NCI-H128 (cell line): ENCODE data around the gene SLAMF1.
"Not testable (repeated sequence)": the region's sequence is repeated elsewhere in the genome, so short reads cannot be mapped to it uniquely, and the experiment has no call there.

Source experiments
- DNase-seq: peaks from one replicate; lab custom pipeline; 2025; ENCODE audit not compliant: unreplicated experiment; lab: John Stamatoyannopoulos, UW

SLAMF1 gene, protein sequence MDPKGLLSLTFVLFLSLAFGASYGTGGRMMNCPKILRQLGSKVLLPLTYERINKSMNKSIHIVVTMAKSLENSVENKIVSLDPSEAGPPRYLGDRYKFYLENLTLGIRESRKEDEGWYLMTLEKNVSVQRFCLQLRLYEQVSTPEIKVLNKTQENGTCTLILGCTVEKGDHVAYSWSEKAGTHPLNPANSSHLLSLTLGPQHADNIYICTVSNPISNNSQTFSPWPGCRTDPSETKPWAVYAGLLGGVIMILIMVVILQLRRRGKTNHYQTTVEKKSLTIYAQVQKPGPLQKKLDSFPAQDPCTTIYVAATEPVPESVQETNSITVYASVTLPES

DNA sequence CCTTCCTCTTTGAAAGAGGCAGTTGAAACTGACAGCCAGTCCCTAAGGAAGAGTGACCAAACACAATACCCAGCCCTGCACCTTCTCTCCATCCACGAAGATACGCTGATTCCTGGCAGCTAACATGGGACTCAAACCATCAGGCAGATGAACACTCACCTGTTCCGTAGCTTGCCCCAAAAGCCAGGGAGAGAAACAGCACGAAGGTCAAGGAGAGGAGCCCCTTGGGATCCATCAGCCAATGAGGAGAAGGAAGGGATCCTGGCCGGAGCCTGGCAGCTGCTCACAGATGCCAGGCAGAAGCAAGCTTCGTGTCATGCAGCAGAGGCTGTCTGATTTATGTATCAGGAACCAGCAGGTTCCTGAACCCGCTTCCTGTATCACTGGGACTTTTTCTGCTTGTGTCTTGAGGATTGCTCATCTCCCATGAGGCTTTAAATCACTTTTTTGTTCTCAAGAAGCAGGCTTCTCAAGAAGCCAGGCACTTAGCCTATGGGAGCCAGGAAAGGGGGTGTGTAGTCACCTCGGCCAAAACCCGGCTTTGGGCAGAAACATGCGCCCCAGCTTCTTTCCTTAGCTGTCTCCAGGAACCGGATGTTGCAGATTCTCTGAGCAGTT is at the start of gene SLAMF1:
Gene SLAMF1, minus strand, starts transcription at position 334 of the 618 bp plus-strand sequence. Its CDS starts 99 bp downstream, at position 235.
- no peak for DNase-seq

DNA sequence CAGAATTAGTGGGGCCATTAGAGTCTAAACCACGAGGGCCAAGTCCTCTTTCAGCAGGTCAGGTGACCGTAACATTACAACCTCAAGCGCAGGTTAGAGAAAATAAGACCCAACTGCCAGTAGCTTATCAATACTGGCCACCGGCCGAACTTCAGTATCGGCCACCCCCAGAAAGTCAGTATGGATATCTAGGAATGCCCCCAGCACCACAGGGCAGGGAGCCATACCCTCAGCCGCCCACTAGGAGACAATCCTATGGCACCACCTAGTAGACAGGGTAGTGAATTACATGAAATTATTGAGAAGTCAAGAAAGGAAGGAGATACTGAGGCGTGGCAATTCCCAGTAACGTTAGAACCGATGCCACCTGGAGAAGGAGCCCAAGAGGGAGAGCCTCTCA is 45.5 kb upstream of the SLAMF1 start:
- DNase-seq = not testable (repeated sequence)

DNA sequence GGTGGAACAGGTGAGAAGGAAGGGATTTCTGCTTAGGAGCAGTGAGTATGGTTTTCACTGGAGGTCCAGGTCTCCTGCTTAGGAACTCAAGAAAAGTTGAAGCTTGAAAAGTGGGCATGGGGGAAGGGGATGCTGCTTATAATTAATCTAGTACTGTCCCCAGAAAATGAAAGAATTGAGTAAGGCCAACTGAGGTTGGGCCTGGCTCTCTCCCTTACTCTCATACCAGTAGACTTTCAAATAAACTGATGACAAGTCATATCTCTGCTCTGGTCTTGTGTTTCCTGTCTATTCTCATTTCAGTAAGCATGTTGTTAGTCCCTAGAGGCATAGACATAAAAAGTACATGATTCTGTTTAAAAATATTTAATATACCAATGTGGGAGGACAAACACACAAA is 38.4 kb upstream of the SLAMF1 start:
- DNase-seq = no peak

DNA sequence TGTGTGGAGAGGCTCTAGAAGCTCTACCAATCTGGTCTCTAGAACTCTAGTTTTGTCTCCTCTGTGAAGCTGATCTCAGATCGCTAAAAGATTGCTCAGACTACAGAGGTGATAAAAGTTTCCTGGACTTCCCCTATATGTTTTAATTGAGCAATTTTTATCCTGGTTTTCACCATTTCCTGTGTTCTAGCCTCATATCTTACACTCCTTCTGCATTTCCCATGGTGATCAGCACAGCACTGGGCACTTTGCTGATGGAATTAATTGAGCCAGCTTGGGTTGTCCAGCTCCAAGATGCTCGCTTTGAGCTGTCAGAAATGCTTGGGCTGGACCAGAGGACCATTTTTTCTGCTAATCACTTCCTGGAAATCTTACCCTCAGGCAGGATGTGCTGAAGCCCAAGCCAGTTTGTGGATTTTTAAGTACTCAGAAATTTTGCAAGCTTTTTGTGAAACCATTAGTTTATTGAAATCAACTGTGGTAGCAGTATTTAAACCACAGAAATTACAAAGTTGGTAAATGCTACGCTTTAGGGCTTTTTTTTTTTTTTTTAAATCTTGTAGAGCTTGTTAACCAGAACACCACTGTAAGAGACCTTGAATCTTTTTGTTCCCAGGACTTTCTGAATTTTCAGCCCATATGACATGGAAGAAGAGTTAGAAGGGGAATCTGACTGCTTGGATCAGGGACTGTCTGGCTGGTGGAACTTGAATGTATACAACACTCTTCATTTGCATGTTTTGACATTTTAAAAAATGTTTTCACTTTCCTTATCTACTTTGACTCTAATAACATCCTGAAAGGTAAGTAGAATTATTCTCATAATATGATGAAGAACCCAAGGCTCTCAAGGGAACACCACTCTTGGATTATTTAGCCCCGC is 36.4 kb upstream of the SLAMF1 start:
- DNase-seq = no peak

DNA sequence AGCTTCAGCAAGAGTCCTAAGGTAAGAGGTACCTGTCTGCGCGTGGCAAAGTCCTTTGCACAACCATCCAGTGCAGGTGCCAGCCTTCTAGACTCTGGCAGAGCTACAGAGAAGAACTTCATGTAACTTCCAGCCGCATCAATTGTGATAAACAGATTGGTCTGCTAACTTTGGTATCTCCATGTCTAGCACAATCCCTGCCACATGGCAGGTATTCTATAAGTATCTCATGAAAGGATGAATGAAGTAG is 35.0 kb upstream of the SLAMF1 start:
- no peak for DNase-seq

DNA sequence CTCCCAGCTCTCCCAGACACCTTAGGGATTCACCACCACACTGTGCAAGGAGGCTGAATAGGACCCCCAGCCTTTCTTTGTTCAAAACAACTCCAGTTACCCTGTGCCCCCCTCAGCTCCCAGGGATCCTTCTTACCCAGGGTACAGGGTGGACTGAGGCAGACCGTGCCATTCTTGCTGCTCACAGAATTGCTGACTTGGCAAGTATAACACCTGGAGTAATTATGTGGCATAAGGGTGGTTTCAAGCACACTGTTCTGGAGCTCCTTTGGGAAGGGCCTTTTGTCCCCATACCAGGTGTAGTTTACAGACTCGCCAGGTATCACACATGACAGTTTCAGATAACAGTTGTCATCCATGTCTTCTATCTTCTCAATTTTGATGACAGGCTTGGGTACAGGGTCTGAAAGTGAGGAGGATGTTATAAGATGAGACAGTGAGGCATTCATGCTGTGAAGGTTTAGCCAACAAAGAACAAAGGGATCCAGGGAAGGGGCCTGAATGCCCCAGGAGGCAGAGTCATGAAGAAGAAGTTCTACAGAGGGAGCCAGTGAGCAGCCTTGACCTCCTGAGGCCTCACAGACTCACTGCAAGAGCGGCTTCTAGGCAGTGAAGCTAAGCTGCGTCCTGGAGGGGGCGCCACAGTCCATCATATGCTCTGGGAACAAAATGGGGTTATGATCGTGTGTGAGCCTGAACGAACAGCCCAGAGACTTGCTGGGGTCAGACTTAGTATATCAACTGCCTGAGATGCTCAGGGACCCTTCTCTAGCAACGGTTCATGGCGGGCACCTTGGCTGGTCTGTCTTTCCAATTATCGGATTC is 34.4 kb upstream of the SLAMF1 start:
- no peak for DNase-seq

DNA sequence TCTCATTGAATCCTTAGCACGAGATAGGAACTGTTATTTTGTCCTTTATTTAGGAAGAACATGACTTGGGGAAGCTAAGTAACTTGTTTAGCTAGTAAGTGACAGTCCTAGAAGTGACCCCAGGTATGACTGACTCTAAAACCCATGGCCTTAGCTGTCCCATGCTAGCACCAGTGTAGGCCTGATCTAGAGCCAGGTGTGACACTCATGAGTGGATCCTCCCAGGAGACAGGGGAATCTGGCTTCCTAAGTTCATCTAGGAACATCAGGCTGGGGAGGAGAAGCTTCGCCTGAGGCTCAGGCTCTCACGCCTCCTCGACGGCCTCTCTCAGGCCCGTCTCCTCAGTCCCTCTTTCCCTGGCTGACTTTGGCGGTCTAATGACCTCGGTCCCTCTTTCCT is 33.6 kb upstream of the SLAMF1 start:
- no peak for DNase-seq

DNA sequence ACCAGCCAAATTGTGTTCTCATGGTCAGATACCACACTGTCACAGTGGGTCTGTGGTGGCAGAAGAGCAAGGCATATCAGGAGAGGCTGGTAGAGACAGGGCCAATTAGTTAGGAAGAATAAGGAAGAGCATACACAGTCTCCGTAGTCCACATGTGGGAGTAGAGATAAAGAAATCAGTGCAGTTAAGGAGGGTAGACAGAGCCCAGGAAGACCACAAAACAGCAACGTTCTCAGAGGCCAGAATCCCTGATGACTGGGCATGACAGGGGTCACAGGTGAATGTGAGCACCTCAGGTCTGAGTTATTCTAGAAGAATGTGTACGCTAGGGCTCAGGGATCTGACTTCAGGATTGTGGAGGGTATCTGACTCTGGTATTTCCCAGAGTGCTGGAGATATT is 33.0 kb upstream of the SLAMF1 start:
- DNase-seq = no peak

DNA sequence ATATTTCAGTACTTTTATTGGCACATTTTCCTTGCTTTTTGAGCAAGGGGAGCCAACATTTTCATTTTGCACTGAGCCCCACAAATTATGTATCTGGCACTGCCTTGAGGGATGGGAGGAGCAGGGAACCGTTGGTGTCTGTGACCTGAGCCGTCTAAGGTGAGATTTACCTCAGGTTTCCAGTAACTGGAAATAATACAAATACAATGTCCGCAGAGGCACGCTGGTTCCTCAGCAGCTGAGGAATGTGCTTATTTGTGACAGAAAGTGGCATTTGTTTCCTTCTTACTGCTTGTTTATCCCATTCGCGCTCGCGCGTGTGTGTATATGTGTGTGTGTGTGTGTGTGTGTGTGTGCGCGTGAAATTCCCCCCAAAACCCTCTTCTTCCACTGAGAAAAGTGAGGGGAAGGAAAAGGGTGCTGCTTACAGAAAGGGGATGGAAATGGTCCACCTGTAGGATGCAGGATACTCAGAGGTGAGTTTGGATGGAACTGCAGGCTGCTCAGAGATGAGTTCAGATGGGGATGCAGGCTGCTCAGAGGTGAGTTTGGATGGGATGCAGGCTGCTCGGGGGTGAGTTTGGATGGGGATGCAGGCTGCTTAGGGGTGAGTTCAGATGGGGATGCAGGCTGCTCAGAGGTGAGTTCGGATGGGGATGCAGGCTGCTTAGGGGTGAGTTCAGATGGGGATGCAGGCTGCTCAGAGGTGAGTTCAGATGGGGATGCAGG is 30.2 kb upstream of the SLAMF1 start:
- no peak for DNase-seq

DNA sequence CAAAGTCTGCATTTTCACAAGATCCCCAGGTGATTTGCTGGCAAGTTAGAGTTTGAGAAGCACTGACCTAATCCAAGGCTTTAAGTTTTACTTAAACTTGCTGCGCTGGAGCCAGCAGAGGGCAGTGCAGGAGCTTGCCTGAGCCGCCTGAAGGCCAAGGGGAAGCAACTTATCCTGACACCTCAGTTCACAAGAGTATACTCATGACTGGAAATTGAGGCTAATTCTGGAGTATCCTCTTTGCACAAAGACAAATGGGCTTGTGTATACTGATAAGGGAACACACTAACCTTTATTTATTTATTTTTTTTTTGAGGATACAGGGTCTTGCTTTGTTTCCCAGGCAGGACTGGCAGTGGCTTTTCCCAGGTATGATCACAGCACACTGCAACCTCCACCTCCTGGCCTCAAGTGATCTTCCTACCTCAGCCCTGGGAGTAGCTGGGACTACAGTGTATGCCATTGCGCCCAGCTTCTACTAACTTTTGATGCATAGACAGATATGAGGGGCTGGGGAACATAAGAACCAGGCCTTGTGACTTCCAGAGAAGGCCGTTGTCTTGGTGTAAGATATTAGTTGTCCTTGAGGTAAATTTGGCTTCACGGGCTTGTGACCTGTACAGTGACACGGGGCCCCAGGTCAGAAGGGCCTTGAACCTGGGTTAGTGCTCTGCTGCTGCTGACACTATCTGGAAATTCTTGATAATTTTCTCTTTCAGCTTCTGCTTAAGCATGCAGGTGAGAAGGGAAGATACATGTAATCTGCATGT is 29.0 kb upstream of the SLAMF1 start:
- no peak for DNase-seq

DNA sequence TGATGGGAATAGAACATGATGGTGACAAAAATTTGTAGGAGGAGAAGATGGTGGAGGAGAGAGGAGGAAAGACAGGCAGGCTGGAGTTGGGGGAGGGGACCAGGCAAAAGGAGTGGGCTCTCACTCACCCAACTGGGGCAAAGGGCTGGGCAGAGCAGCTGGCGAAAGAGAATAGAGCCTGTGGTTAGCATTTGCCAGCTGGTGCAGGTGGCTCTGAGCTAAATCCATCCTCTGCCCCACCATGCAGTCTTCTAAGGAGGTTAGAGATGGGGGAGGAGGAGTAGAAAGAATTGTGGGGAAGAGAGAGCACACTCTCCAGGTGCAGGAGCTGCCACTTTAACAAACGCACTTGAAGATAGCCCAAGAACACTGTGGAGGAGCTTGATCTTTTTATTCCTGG is 27.6 kb upstream of the SLAMF1 start:
- DNase-seq = no peak

DNA sequence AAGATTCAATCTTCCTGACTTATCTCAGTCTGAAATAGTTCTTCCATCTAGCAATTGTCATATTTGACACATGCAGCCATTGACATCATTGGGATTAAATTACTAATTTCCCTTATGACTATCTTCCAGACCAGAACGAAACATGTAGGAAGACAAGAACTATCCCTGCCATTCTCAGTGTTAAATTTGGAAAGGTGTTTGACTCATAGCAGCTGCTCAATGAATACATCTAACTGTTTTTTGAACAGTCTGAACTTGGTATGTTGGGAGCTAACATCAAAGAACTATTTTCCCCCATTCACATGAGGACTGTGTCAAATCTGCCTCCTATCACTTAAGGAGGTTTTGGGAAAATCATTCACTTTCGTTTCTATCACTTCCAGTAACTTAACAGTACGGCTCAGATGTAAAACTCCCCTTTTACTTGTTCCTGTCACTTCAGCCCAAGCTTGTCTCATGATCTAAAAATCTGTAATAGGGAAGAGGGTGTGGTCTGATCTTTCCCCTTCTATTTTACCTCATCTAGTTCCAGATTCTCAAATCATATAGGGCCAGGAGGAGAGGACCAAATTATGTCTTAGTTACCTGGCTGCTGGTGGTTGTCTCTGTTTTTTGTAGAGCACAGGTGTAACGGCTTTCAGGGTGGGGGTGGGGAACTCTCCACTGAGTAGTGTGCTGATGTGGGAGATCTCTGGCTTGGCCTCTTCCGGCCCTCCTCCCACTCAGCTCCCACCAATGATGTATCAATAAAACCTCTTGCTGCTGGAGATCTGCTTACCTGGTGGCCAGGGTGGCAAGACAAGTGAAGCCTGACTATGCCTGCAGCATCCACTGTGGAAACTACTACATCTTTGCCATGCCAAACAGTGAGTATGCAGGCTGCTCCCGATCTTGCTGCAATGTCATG is 26.2 kb upstream of the SLAMF1 start:
- no peak for DNase-seq

DNA sequence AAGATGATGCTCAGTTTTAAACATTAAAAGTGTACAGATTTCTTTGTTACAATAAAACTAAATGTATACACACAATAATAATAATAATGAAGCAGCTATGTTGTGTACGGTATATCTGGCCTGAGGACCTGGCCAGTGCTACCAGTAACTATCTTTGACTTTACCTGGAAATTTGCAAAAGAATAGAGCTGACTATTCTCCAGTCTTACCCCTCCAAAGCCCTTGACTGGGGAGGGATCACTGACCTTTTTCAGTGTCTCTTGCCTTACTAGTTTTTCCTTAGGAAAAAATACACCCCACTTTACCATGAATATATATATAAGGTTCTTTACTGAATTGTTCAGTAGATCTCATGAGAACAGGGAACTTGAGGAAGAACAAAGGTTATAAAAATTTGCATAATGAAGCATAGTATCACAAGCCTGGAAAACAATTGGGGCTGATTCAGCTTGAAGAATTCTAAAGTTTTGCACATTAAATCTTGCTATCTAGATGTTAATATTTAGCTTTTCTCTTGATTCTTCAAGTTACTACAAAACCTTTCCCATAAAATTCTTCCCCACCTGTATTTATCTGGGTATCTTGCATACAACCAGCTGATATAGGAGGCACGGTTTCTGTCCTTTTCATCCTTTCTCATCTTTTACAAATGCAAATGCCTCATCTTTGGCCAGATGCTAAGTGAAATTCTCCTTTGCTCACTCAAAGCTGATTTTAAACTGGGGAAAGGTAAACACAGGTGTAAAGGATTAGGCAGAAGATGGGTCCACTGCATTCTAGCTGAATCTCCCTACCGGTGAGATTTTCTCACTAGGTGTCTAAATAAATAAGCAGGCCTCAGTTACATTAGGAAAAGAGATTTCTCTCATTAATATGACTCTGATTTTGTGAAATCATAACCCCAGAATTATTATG is 25.0 kb upstream of the SLAMF1 start:
- no peak for DNase-seq

DNA sequence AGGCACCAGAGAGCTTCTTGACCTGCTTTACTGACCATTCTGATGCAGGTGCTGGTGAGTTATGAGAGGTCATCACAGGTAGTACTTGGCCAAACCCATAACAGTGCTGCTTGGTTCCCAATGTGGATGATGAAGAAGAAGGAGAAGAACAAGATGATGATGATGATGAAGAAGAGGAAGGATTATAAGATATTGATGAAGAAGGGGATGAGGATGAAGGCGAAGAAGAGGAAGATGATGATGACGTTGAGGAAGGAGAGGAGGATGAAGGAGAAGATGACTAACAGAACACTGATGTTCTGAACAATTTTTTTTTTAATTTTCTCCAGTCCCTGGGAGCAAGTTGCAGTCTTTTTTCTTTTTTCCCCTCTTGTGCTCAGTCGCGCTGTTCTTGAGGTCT is 23.9 kb upstream of the SLAMF1 start:
- DNase-seq = no peak

DNA sequence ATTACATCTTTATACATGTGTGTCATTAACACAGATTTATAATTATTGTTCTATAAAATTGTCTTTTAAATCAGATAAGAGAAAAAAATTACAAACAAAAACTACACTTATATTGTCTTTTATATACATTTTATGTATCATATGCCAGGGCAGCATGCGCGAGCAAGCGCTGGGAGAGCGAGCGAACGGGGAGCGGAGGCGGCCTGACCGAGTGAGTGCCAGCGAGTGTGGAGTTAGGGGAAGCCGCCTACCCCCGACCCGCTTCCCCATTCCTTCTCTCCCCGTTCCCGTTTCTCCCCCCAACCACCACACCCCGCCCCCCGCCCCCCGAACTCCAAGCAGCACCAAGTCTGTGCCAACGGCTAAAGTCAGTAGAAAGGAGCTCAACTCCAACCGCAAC is 23.0 kb upstream of the SLAMF1 start:
- DNase-seq = no peak

DNA sequence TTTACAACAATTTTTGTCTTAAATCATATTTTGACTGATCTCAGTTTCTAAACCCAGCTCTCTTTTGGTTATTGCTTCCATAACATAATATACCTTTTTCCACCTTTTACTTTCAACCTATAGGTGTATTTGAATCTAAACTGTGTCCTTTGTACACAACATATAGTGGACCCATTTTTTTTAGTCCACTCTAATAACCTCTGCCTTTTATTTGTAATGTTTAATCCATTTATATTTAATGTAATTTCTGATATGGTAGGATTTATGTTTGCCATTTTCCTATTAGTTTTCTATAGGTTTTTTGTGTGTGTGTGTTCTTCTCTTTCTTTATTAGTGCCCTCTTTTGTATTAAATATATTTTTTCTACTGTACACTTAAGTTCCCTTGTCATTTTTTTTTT is 22.4 kb upstream of the SLAMF1 start:
- DNase-seq = no peak

DNA sequence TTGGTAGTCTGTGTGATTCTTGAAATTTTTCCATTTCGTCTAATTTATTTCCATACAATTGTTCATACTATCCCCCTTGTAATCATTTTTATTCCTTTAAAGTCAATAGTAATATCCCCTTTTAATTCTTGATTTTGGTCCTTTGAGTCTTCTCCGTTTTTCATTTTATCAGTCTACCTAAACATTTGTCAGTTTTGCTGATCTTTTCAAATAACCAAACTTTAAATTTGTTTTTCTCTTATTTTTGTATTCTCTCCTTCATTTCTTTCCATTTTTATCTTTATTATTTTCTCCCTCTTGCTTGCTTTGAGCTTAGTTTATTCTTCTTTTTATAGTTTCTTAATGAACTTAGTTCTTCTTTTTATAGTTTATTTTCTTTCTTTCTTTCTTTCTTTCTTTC is 21.1 kb upstream of the SLAMF1 start:
- DNase-seq = no peak

DNA sequence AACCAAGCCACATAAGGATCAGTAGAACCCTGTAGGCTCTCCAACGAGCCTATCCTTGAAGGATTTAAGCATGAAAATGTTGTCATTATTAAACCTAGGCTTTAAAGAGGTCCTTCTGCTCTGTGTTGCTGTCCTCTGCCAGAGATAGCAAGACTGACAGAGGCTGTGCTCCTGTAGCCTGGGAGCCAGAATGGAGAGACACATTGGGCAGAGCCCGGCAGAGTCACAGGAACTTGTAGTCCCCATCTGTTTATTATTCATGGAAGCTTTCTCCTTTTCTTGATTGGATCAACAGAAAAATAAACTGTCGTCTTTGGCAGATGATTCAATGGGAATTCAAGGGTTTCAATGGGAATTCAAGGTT is 19.2 kb upstream of the SLAMF1 start:
- DNase-seq = no peak
